IMR-90 (cell line): Measurements from ENCODE around the gene SMCP. TPM values are rescaled to one million over a fixed set of nuclear protein-coding genes. Genes with fewer than 3 reads are reported as not detected.

ENCODE experiments used
- ATAC-seq: fragments of 200-7000 bp; cut with Tn5 transposase; 2 replicates; pipeline ENCODE4 v1.9.1; 2020; ENCODE audit warnings: low read depth, mild to moderate bottlenecking, moderate library complexity
- BruUV-seq: library from RNA; stranded (reverse); fragments of 400-500 nt; replicated peaks from 2 replicates; lab custom pipeline; 2021; lab: Mats Ljungman, UMichigan
- CTCF ChIA-PET: fragments of 300-600 bp; formaldehyde crosslinking; extraction: SDS; loops from one replicate; lab custom pipeline; 2021; ENCODE audit warnings: antibody characterized with exemption; lab: Yijun Ruan, JAX
- POLR2A ChIA-PET: fragments of 300-600 bp; sonication (Branson Sonifier 250); formaldehyde crosslinking; loops from one replicate; lab custom pipeline; 2022; ENCODE audit warnings: antibody characterized with exemption; ENCODE audit not compliant: unreplicated experiment; lab: Charles Lee
- DNase-seq: peaks from one replicate; pipeline ENCODE4 v3.0.0; 2013
- H2AFZ ChIP-seq: replicated peaks from 2 replicates; pipeline ENCODE3; 2013; ENCODE audit warnings: low read length, mild to moderate bottlenecking; ENCODE audit not compliant: poor library complexity
- H2AK5ac ChIP-seq: 2 replicates; pipeline ENCODE4 v1.6.1; 2013; ENCODE audit warnings: low read depth, low read length, inconsistent platforms
- H2AK9ac ChIP-seq: replicated peaks from 2 replicates; pipeline ENCODE3; 2013; ENCODE audit warnings: mild to moderate bottlenecking, low read depth, low read length, moderate library complexity; ENCODE audit not compliant: poor library complexity
- H2BK120ac ChIP-seq: 2 replicates; pipeline ENCODE4 v1.6.1; 2013; ENCODE audit warnings: low read depth, low read length, inconsistent platforms
- H2BK15ac ChIP-seq: 3 replicates; pipeline ENCODE4 v1.6.1; 2013; ENCODE audit warnings: low read depth, low read length, inconsistent platforms
- H2BK20ac ChIP-seq: 2 replicates; pipeline ENCODE4 v1.6.1; 2013; ENCODE audit warnings: low read depth, mild to moderate bottlenecking, inconsistent platforms, low read length, moderate library complexity
- H2BK5ac ChIP-seq: 2 replicates; pipeline ENCODE4 v1.6.1; 2013; ENCODE audit warnings: mild to moderate bottlenecking, low read depth, low read length, inconsistent platforms; ENCODE audit not compliant: poor library complexity, severe bottlenecking
- H3K14ac ChIP-seq: replicated peaks from 2 replicates; pipeline ENCODE4 v1.6.1; 2013; ENCODE audit warnings: low read depth, low read length, inconsistent platforms
- H3K18ac ChIP-seq: 2 replicates; pipeline ENCODE4 v1.6.1; 2013; ENCODE audit warnings: low read depth, low read length, control low read depth
- H3K23ac ChIP-seq: 2 replicates; pipeline ENCODE4 v1.6.1; 2013; ENCODE audit warnings: low read depth, low read length, inconsistent platforms
- H3K27ac ChIP-seq: 2 replicates; pipeline ENCODE4 v1.5.1; 2013; ENCODE audit warnings: mild to moderate bottlenecking, control low read depth, low read length; ENCODE audit not compliant: insufficient read depth
- H3K27me3 ChIP-seq: 2 replicates; pipeline ENCODE4 v1.6.1; 2013; ENCODE audit warnings: low read length; ENCODE audit not compliant: control insufficient read depth, insufficient read depth
- H3K36me3 ChIP-seq: 2 replicates; pipeline ENCODE4 v1.6.1; 2013; ENCODE audit warnings: low read length, mixed read lengths; ENCODE audit not compliant: control insufficient read depth, insufficient read depth
- H3K4ac ChIP-seq: 2 replicates; pipeline ENCODE4 v1.6.1; 2013; ENCODE audit warnings: low read depth, low read length, inconsistent platforms
- H3K4me1 ChIP-seq: 2 replicates; pipeline ENCODE4 v1.6.1; 2013; ENCODE audit warnings: low read length, mixed read lengths; ENCODE audit not compliant: control insufficient read depth, insufficient read depth
- H3K4me2 ChIP-seq: 2 replicates; pipeline ENCODE4 v1.6.1; 2013; ENCODE audit warnings: low read depth, mild to moderate bottlenecking, control low read depth, low read length, moderate library complexity
- H3K4me3 ChIP-seq: 2 replicates; pipeline ENCODE4 v1.5.1; 2013; ENCODE audit warnings: low read depth, mild to moderate bottlenecking, control low read depth, low read length, moderate library complexity; ENCODE audit not compliant: insufficient read depth
- H3K56ac ChIP-seq: 2 replicates; pipeline ENCODE4 v1.6.1; 2013; ENCODE audit warnings: low read length, inconsistent platforms; ENCODE audit not compliant: insufficient read depth; ENCODE audit errors: extremely low read depth
- H3K79me1 ChIP-seq, 2 experiments: 2 replicates each; pipeline ENCODE4 v1.6.1; 2013; ENCODE audit warnings: low read length in 2 of 2, inconsistent platforms in 1 of 2, low read depth in 1 of 2
- H3K9ac ChIP-seq: 2 replicates; pipeline ENCODE4 v1.6.1; 2013; ENCODE audit warnings: low read depth, low read length, control low read depth
- H3K9me1 ChIP-seq: 2 replicates; pipeline ENCODE4 v1.6.1; 2013; ENCODE audit warnings: low read length, inconsistent platforms; ENCODE audit not compliant: insufficient read depth
- H3K9me3 ChIP-seq: 2 replicates; pipeline ENCODE4 v1.6.1; 2013; ENCODE audit warnings: low read length; ENCODE audit not compliant: control insufficient read depth, insufficient read depth
- H4K20me1 ChIP-seq: 2 replicates; pipeline ENCODE4 v1.6.1; 2013; ENCODE audit warnings: low read length, inconsistent platforms; ENCODE audit not compliant: insufficient read depth
- H4K5ac ChIP-seq: 2 replicates; pipeline ENCODE4 v1.6.1; 2013; ENCODE audit warnings: mild to moderate bottlenecking, low read depth, low read length, control low read depth
- H4K8ac ChIP-seq, 2 experiments: 2 replicates each; pipeline ENCODE4 v1.6.1; 2013; ENCODE audit warnings: low read depth in 2 of 2, low read length in 2 of 2, control low read depth in 1 of 2, inconsistent platforms in 1 of 2
- H4K91ac ChIP-seq: 2 replicates; pipeline ENCODE4 v1.6.1; 2013; ENCODE audit warnings: low read depth, low read length, inconsistent platforms; ENCODE audit not compliant: insufficient read depth
- BHLHE40 ChIP-seq: fragments of 150-350 bp; IDR thresholded peaks from 2 replicates; pipeline ENCODE4 v1.6.1; 2016; ENCODE audit warnings: mild to moderate bottlenecking, low read depth, low read length
- CHD1 ChIP-seq: IDR thresholded peaks from 2 replicates; pipeline ENCODE4 v1.6.1; 2012; ENCODE audit warnings: low read depth, low read length, improper control_type of control experiment
- FOS ChIP-seq: fragments of 150-350 bp; IDR thresholded peaks from 2 replicates; pipeline ENCODE4 v1.6.1; 2016; ENCODE audit warnings: low read depth, low read length
- MAFK ChIP-seq: IDR thresholded peaks from 2 replicates; pipeline ENCODE4 v1.6.1; 2012; ENCODE audit warnings: low read depth, low read length, improper control_type of control experiment
- MAZ ChIP-seq: IDR thresholded peaks from 2 replicates; pipeline ENCODE4 v1.6.1; 2012; ENCODE audit warnings: low read depth, mild to moderate bottlenecking, low read length, improper control_type of control experiment, moderate library complexity, borderline replicate concordance
- MXI1 ChIP-seq: IDR thresholded peaks from 2 replicates; pipeline ENCODE4 v1.6.1; 2012; ENCODE audit warnings: low read depth, mild to moderate bottlenecking, low read length, moderate library complexity, borderline replicate concordance
- NFE2L2 ChIP-seq: fragments of 150-350 bp; IDR thresholded peaks from 2 replicates; pipeline ENCODE4 v1.6.1; 2016; ENCODE audit warnings: low read depth, mild to moderate bottlenecking, low read length
- RAD21 ChIP-seq: IDR thresholded peaks from 2 replicates; pipeline ENCODE4 v1.6.1; 2012; ENCODE audit warnings: low read length, improper control_type of control experiment
- RFX5 ChIP-seq: IDR thresholded peaks from 2 replicates; pipeline ENCODE4 v1.8.0; 2012; ENCODE audit warnings: low read depth, mild to moderate bottlenecking, low read length, moderate library complexity
- SMC3 ChIP-seq: fragments of 150-350 bp; IDR thresholded peaks from 2 replicates; pipeline ENCODE4 v1.6.1; 2016; ENCODE audit warnings: low read depth, mild to moderate bottlenecking, antibody characterized with exemption, low read length, moderate library complexity
- WGBS, 2 experiments: methylation state at CpG; one replicate each; pipeline versions ENCODE4 v1.1.5 to v1.1.7; 2013; ENCODE audit warnings: missing lambda C conversion rate in 2 of 2; ENCODE audit not compliant: insufficient read length in 1 of 2; ENCODE audit errors: extremely low coverage in 2 of 2; 5-methylcytosine and 5-hydroxymethylcytosine counted together
- dilution Hi-C: fragments of 300-500 bp; cut with HindIII; formaldehyde crosslinking; loops from one replicate; pipeline ENCODE4 v1.14.3; 2018; ENCODE audit warnings: low sequenced_read_pairs; ENCODE audit not compliant: unreplicated experiment
- in situ Hi-C: fragments of 300-500 bp; cut with MboI; formaldehyde crosslinking; loops from 3 replicates; pipeline ENCODE4 v1.14.3; 2019; ENCODE audit warnings: low sequenced_read_pairs, inconsistent platforms, mixed read lengths
- intact Hi-C: fragments of 100-400 bp; cut with micrococcal nuclease; formaldehyde crosslinking; loops from 2 replicates; pipeline ENCODE4 v1.10.0; 2022
- polyA plus RNA-seq, 3 experiments: library from polyadenylated mRNA; depleted of rRNA; stranded (reverse); fragments of >200 nt; gene quantifications; 2 replicates each; pipeline ENCODE4 v1.2.3, GENCODE V29; 2012; ENCODE audit warnings: low replicate concordance in 1 of 3
- total RNA-seq: library from RNA; depleted of rRNA; stranded (reverse); fragments of >200 nt; gene quantifications from 2 replicates; pipeline ENCODE4 v1.2.3, GENCODE V29; 2012
- TF ChIP-seq, protein P1 (sequence below): fragments of 150-350 bp; IDR thresholded peaks from 2 replicates; pipeline ENCODE4 v1.6.1; 2017; ENCODE audit warnings: mild to moderate bottlenecking, antibody characterized with exemption, low read length, low read depth
- TF ChIP-seq, protein P2 (sequence below): conservative IDR thresholded peaks from 2 replicates; pipeline ENCODE4 v1.5.1; 2012; ENCODE audit warnings: mild to moderate bottlenecking, low read depth, low read length, improper control_type of control experiment

SMCP gene
- total and polyA plus RNA-seq, 2 of the 4 experiments (the other 2 are of a cell fraction): not detected

DNA sequence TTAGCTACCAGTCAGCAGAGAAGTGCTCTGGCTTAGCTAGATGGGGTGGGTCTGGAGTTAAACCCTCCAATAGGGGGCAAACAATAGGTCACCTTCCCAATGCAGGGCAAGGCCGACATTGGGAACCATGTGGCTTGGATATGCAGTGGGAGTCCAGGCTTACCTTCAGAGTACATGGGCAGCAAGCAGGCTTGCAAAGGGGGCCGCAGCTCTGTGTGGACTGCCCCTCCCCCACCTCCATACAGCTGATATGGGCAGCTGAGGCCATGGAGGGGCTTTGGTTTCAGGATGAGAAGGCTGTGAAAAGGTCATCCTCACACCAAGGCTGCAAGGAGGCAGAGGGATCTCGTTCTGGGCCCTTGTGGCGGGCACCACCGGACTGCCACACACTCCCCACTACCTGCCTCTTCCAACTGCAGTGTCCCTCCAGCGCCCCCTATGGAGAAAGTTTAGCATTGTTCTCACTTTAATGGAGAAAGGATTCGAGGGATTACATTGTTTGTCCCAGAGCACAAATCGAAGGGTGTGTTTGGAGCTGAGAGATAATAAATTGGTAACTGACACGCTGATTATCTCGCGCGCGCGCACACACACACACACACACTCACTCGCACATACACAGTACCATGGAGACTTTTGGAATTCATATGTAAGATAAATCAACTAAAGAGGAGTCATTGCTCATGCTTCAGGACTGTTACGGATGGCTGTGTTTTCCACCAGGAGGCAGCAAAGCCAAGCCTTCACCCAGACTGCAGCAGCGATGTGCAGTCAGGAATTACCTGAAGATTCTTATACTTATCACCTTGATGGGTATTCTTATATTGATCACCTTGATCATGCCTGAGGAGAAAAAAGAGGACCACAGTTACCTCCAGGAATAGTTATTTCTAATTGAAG lies 7.0 kb upstream of the SMCP start:
- Histone ChIP-seq H4K5ac (no peak overlapping the region), H2AK5ac (no peak overlapping the region), H3K36me3 (no peaks in the 10 kb centered on the region), H3K9me1 (no peaks in the 10 kb centered on the region), H3K27ac (no peak overlapping the region), H3K4ac (no peak overlapping the region), H2AK9ac (no peak overlapping the region), H2BK20ac (no peak overlapping the region), H4K8ac (no peak overlapping the region), H2BK15ac (no peak overlapping the region), H3K4me3 (no peak overlapping the region), H3K4me2 (no peak overlapping the region), H2AFZ (no peak overlapping the region), H3K23ac (no peak overlapping the region), H3K9ac (no peak overlapping the region), H3K9me3 (no peaks in the 10 kb centered on the region), H4K20me1 (no peaks in the 10 kb centered on the region), H2BK120ac (no peak overlapping the region), H3K56ac (no peak overlapping the region), H3K79me1 (no peaks in the 10 kb centered on the region), H3K27me3 (no peaks in the 10 kb centered on the region), H3K14ac (no peak overlapping the region), H4K91ac (no peak overlapping the region), H3K18ac (no peak overlapping the region), H3K4me1 (no peaks in the 10 kb centered on the region), H2BK5ac (no peak overlapping the region)
- WGBS, 2 experiments: no CpG with 5 or more reads among the region's 17 CpGs
- intact Hi-C loops: loop anchor here (1.0 kb wide), 1 partner anchor 352 kb away; no protein-coding TSS in a partner anchor
- in situ Hi-C loops: loop anchor here (5.0 kb wide), 1 partner anchor 356 kb away; no protein-coding TSS in a partner anchor
- DNase-seq (peak; percentile 1), ATAC-seq (no peak)
- ChIA-PET POLR2A (no interaction called here), CTCF (interaction anchor here (1.0 kb wide), 1 partner anchor 15 kb away, joined by 3 read pairs; no protein-coding TSS in a partner anchor)
- no TSS peak for BruUV-seq
- TF ChIP-seq MXI1 (no peak), MAZ (no peak), NFE2L2 (no peak), SMC3 (peak; percentile 28; the same call in 1 of the 2 replicates), RFX5 (no peak), CHD1 (no peak), BHLHE40 (no peak), MAFK (no peak), FOS (no peak), RAD21 (peak; percentile 40)
- TF ChIP-seq, protein P1, sequence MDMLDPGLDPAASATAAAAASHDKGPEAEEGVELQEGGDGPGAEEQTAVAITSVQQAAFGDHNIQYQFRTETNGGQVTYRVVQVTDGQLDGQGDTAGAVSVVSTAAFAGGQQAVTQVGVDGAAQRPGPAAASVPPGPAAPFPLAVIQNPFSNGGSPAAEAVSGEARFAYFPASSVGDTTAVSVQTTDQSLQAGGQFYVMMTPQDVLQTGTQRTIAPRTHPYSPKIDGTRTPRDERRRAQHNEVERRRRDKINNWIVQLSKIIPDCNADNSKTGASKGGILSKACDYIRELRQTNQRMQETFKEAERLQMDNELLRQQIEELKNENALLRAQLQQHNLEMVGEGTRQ: no peak
- TF ChIP-seq, protein P2, sequence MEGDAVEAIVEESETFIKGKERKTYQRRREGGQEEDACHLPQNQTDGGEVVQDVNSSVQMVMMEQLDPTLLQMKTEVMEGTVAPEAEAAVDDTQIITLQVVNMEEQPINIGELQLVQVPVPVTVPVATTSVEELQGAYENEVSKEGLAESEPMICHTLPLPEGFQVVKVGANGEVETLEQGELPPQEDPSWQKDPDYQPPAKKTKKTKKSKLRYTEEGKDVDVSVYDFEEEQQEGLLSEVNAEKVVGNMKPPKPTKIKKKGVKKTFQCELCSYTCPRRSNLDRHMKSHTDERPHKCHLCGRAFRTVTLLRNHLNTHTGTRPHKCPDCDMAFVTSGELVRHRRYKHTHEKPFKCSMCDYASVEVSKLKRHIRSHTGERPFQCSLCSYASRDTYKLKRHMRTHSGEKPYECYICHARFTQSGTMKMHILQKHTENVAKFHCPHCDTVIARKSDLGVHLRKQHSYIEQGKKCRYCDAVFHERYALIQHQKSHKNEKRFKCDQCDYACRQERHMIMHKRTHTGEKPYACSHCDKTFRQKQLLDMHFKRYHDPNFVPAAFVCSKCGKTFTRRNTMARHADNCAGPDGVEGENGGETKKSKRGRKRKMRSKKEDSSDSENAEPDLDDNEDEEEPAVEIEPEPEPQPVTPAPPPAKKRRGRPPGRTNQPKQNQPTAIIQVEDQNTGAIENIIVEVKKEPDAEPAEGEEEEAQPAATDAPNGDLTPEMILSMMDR: peak; percentile 42
- dilution Hi-C loops: no loop called here
